HG03521 (cell line): ENCODE measurements around the gene ARID5B.

ENCODE experiments used
- ATAC-seq: cut with Tn5 transposase; IDR thresholded peaks from one replicate; pipeline ENCODE4 v1.9.1; 2021; ENCODE audit warnings: mild to moderate bottlenecking, moderate library complexity; ENCODE audit not compliant: unreplicated experiment

The ARID5B gene

GRCh38 chr10:62085821-62086220 is 184.3 kb downstream of the ARID5B start:
- no peak for ATAC-seq

- no peak for ATAC-seq
Observed at GRCh38 chr10:62087329-62087728, 185.8 kb downstream of the ARID5B start.

- no peak for ATAC-seq
Observed at GRCh38 chr10:62088786-62089185, 187.3 kb downstream of the ARID5B start.

GRCh38 chr10:62092301-62093030 is 191.0 kb downstream of the ARID5B start:
- ATAC-seq, result no peak

- no peak for ATAC-seq
Observed at GRCh38 chr10:62093863-62094291, 192.4 kb downstream of the ARID5B start.

- ATAC-seq, result no peak
Observed at GRCh38 chr10:62095181-62096122, 194.0 kb downstream of the ARID5B start.

DNA sequence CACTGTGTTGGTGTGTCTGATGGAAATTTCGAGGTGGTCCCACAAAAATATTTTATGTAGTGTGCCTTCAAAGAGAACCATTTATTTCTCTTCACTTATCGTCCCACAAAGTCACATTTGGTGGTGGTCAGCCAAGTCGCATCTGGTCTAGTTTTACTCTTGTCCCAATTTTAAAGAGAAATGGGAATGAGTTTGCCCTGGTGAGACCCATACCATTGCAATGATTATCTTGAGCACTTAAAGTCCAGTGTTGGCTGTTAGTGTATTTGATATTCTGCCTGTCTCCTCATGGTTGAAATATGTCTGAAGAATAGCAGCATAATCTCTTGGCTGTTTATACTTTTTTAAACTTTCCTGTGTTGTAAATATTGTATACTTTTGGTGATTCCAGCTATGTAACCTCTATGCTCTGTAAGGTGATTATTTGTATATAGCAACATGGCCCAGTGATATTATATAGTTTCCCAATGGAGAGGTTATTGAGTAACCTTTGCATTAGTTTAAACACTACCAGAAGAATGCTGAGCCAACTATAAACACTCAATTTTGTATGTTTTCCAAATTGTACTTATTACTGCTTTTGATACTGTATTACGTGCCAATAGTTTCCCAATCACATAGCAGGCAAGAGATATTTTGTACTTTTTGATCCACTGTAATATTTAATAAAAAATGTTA is 194.9 kb downstream of the ARID5B start:
- ATAC-seq, result no peak

- ATAC-seq, result no peak
Observed at GRCh38 chr10:62098278-62099121, 197.0 kb downstream of the ARID5B start.

DNA sequence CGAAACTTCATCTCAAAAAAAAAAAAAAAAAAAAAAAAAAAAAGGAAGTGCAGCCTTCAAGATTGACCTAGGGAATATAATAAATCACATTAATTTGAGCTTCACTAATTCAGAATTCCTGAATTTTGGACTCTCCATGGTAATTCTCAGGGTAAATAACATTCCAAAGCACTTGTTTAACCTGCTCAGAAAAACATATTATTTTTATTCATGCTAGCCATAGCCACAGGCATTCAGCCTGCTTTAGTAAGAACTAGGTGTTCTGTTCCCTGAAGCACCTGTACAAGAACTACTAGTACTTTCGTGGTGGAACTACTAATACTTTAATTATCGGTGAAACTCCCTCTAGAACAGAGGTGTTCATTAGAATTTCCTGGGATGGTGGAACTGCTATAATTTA is 197.8 kb downstream of the ARID5B start:
- ATAC-seq, result no peak

GRCh38 chr10:62103857-62104256 is 202.4 kb downstream of the ARID5B start:
- ATAC-seq, result no peak

DNA sequence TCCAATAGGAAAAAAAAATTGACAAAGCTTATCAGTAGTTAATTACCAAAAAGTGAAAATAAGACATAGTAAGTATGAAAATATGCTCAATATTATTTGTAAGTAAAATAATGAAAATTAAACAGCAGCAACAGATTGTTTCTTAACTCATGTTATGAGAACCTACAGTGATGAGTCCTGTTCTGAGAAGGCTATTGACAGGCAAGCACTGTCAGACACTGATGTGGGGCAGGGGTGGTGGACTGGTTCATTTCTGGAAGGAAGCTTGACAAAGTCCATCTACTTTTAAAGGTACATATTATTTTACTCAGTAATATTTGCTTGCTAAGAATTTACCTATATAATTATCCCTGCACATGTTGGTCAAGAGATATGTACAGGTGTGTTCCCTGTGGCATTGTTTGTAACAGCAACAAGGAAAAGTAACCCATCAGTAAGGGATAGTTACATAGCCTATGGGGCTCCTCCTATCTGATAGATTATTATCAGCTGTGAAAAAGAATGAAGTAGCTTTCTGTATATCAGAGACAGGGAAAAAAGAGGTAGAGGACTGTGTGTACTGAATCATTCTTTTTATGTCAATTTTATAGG is 205.5 kb downstream of the ARID5B start:
- no peak for ATAC-seq

- ATAC-seq, result no peak
Observed at GRCh38 chr10:62108759-62109586, 207.5 kb downstream of the ARID5B start.

DNA sequence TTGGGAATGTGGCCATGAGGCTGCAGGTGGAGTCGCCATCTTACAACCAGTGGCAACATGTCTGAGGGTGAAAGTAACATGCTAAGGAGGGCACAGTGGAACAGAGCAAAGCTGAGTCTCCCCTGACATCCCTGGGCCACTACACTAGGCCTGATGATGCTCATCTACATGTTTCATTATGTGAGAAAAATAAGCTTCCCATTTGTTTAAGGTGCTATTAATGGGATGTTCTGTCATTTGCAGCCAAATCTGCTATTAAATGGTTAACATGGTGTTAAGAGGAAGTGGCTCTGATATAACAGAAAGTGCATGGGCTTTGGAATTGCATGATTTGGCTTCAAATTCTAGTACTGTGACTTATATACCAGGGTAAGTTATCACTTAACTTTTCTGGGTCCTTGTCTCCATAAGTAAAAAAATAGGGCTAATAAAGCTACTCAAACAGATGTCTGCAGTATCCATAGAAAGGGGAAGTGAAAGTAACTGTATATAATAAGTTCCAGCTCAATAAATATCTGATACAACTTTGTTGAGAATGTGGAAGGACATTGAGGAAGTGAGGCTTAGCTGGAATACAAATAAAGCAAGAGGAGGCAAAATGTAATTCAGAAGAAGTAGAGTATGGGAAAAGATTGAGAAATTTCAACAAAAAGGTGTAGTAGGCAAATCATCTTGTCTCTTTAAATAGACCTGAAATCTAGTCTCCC is 208.2 kb downstream of the ARID5B start:
- ATAC-seq, result peak; percentile 74

DNA sequence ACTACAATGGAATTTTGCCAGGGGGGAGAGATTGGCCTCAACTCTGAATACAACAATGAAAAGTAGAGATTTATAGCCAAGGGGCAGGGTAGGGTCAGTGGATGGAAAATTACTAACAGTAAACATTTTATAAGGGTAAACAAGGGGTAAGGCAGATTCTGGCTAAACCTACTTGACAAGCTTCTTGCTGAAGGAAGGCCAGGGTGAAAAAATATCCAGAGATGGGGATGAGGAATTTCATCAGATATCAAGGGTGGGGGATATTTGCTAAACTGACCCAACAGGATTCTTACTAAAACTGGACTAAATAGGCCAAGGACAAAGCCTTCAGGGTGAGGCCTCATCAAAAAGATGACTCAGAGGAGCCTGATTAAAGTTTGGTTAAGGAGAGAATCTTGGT is 210.8 kb downstream of the ARID5B start:
- ATAC-seq, result no peak

GRCh38 chr10:62112963-62113362 is 211.5 kb downstream of the ARID5B start:
- ATAC-seq, result no peak

- no peak for ATAC-seq
Observed at GRCh38 chr10:62113680-62114079, 212.2 kb downstream of the ARID5B start.

GRCh38 chr10:62115321-62115720 is 213.8 kb downstream of the ARID5B start:
- ATAC-seq, result no peak

GRCh38 chr10:62115842-62116241 is 214.3 kb downstream of the ARID5B start:
- ATAC-seq, result no peak

DNA sequence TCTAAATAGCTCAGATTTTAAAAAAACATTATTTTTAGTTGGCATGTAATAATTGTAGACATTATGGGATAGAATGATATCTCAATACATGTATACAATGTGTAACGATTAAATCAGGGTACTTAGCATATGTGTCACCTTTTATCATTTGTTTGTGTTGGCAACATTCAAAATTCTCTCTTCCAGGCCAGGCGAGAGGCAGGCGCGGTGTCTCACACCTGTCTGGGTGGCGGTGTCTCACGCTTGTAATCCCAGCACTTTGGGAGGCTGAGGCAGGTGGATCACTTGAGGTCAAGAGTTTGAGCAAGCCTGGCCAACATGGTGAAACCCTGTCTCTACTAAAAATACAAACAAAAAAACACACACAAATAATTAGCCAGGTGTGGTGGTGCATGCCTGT is 215.4 kb downstream of the ARID5B start:
- no peak for ATAC-seq
